ENCODE measurements around the gene GPR155. TPM values are rescaled to one million over a fixed set of nuclear protein-coding genes. Genes with fewer than 3 reads are reported as not detected.
A peak's percentile ranks its signal among the peaks of the same experiment; 100 is the strongest.

Gene GPR155
- total RNA-seq, 1 experiment from 2014 or later = 0.79 TPM

DNA sequence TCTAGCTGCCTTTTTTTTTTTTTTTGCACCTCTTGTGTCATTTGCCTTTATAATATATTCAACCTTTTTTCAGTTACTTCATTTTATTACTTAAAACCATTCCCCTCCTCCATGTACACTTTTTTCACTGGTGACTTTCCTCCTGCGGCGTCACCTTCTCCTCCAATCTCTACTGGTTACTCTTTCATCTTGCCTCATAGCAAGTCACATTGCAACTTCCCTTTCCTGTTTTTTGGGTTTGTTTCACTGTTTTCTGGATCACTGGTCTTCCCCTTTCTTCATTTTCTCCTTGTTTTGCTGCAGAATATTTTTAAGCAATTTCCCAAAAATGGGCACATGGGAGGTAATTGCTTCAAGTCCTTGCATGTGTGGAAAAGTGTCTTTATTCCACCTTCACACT is 37.7 kb upstream of the GPR155 start:
- no peaks in the 10 kb centered on the region for H3F3A ChIP-seq (ENCODE audit: insufficient read depth, low read depth)
- H3K79me2 ChIP-seq (ENCODE audit: low read depth) = no peaks in the 10 kb centered on the region
- CTCF ChIA-PET = no interaction called here
- H3K4me1 ChIP-seq (replicated peaks; ENCODE audit: insufficient read depth) = no peaks in the 10 kb centered on the region
- H3K4me3 ChIP-seq = no peak overlapping the region
- H4K20me1 ChIP-seq (ENCODE audit: insufficient read depth) = no peaks in the 10 kb centered on the region
- TF ChIP-seq, protein P1, sequence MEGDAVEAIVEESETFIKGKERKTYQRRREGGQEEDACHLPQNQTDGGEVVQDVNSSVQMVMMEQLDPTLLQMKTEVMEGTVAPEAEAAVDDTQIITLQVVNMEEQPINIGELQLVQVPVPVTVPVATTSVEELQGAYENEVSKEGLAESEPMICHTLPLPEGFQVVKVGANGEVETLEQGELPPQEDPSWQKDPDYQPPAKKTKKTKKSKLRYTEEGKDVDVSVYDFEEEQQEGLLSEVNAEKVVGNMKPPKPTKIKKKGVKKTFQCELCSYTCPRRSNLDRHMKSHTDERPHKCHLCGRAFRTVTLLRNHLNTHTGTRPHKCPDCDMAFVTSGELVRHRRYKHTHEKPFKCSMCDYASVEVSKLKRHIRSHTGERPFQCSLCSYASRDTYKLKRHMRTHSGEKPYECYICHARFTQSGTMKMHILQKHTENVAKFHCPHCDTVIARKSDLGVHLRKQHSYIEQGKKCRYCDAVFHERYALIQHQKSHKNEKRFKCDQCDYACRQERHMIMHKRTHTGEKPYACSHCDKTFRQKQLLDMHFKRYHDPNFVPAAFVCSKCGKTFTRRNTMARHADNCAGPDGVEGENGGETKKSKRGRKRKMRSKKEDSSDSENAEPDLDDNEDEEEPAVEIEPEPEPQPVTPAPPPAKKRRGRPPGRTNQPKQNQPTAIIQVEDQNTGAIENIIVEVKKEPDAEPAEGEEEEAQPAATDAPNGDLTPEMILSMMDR (conservative IDR thresholded peaks at IDR 0.05) = no peak
- TF ChIP-seq EZH2 (IDR thresholded peaks at IDR 0.05; ENCODE audit: low read depth) = no peak
- H3K27me3 ChIP-seq (ENCODE audit: insufficient read depth, low read depth) = peaks cover 64% of the 10 kb centered on the region
- no peak overlapping the region for H3K4me2 ChIP-seq
- no peaks in the 10 kb centered on the region for H3K9me3 ChIP-seq (ENCODE audit: insufficient read depth, low read depth)
- POLR2A ChIA-PET (ENCODE audit: unreplicated experiment) = interaction anchor here (0.6 kb wide), 1 partner anchor 49 kb away, joined by 8 read pairs; no protein-coding TSS in a partner anchor
- H3K27ac ChIP-seq = no peak overlapping the region
- BruUV-seq (replicated peaks) = no TSS peak
- DNase-seq = no peak
- intact Hi-C loops (cut with micrococcal nuclease; ENCODE audit: unreplicated experiment) = no loop called here
- no peak overlapping the region for H2AFZ ChIP-seq
- no peaks in the 10 kb centered on the region for H3K36me3 ChIP-seq (ENCODE audit: low read depth)
- 0 out of 2 replicates have a peak, but pooled peaks cover 3% of the 10 kb centered on the region for H3K9me2 ChIP-seq (ENCODE audit: insufficient read depth)

DNA sequence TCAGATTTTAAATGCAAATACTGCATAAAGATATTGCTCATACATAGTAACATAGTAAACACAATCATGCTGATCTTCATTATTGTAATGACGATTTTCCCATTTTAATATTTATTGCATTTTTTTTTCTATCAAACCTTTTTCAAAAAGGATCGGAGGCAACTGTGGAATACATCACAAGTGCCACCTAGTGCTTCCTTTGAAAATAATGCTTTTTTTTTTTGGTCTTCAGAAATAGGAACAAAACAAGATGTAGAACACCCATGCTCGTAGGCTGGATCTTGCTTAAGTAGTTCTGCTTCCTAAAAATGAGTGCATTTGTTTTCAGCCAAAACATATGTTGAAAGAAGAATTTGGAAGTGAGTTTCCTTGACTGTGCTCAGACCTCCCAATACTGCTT is 35.7 kb upstream of the GPR155 start:
- BruUV-seq (replicated peaks) = no TSS peak
- H3F3A ChIP-seq (ENCODE audit: insufficient read depth, low read depth) = no peaks in the 10 kb centered on the region
- ChIA-PET CTCF (no interaction called here), POLR2A (ENCODE audit: unreplicated experiment) (interaction anchor here (0.7 kb wide), 1 partner anchor 86 kb away, joined by 3 read pairs; no protein-coding TSS in a partner anchor)
- no peak for DNase-seq
- 0 out of 2 replicates have a peak, but pooled peaks cover 3% of the 10 kb centered on the region for H3K9me2 ChIP-seq (ENCODE audit: insufficient read depth)
- TF ChIP-seq, protein P1 (conservative IDR thresholded peaks at IDR 0.05) = peak; percentile 59; the same call in 1 of the 2 replicates
- no peak for TF ChIP-seq EZH2 (IDR thresholded peaks at IDR 0.05; ENCODE audit: low read depth)
- H3K79me2 ChIP-seq (ENCODE audit: low read depth) = no peaks in the 10 kb centered on the region
- no peaks in the 10 kb centered on the region for H3K4me1 ChIP-seq (replicated peaks; ENCODE audit: insufficient read depth)
- H3K27ac ChIP-seq = no peak overlapping the region
- intact Hi-C loops (cut with micrococcal nuclease; ENCODE audit: unreplicated experiment) = loop anchor here (1.0 kb wide), 1 partner anchor 60 kb away; no protein-coding TSS in a partner anchor
- no peaks in the 10 kb centered on the region for H4K20me1 ChIP-seq (ENCODE audit: insufficient read depth)
- H3K4me2 ChIP-seq = no peak overlapping the region
- H3K4me3 ChIP-seq = no peak overlapping the region
- H3K9me3 ChIP-seq (ENCODE audit: insufficient read depth, low read depth) = no peaks in the 10 kb centered on the region
- H3K36me3 ChIP-seq (ENCODE audit: low read depth) = no peaks in the 10 kb centered on the region
- H3K27me3 ChIP-seq (ENCODE audit: insufficient read depth, low read depth) = peaks cover 73% of the 10 kb centered on the region
- H2AFZ ChIP-seq = no peak overlapping the region

DNA sequence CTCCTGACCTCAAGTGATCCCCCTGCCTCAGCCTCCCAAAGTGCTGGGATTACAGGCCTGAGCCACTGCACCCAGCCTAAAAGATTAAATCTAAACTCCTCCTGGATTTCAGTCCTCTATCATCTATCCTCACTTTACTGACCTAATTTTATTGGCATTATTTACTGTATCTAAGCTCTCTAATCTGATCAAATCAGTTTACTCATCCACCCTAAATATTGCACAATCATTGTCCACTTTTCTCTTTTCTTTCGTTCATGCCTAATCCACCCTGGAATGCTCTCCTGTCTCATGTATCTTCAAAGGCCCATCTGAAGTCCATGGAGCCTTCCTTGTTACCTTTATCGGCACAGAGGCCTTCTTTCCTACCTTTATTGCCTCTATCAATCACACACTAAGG is 31.6 kb upstream of the GPR155 start:
- Histone ChIP-seq H3K9me3 (ENCODE audit: insufficient read depth, low read depth) (no peaks in the 10 kb centered on the region), H3K79me2 (ENCODE audit: low read depth) (no peaks in the 10 kb centered on the region), H3K4me2 (no peak overlapping the region), H3K4me1 (replicated peaks; ENCODE audit: insufficient read depth) (no peaks in the 10 kb centered on the region), H3F3A (ENCODE audit: insufficient read depth, low read depth) (no peaks in the 10 kb centered on the region), H3K36me3 (ENCODE audit: low read depth) (no peaks in the 10 kb centered on the region), H2AFZ (no peak overlapping the region), H3K27ac (no peak overlapping the region), H3K27me3 (ENCODE audit: insufficient read depth, low read depth) (peaks cover 63% of the 10 kb centered on the region), H3K9me2 (ENCODE audit: insufficient read depth) (no peaks in the 10 kb centered on the region), H3K4me3 (no peak overlapping the region), H4K20me1 (ENCODE audit: insufficient read depth) (no peaks in the 10 kb centered on the region)
- DNase-seq = no peak
- POLR2A ChIA-PET (ENCODE audit: unreplicated experiment) = interaction anchor here (1.1 kb wide), 1 partner anchor 264 kb away, joined by 4 read pairs; no protein-coding TSS in a partner anchor
- CTCF ChIA-PET = no interaction called here
- no peak for TF ChIP-seq EZH2 (IDR thresholded peaks at IDR 0.05; ENCODE audit: low read depth)
- TF ChIP-seq, protein P1 (conservative IDR thresholded peaks at IDR 0.05) = no peak
- no TSS peak for BruUV-seq (replicated peaks)
- intact Hi-C loops (cut with micrococcal nuclease; ENCODE audit: unreplicated experiment) = no loop called here

Measured in PC-9 (cell line).